Neural progenitor cell (in vitro differentiated cells): ENCODE measurements around the gene SERINC3. TPM values are rescaled to one million over a fixed set of nuclear protein-coding genes. Genes with fewer than 3 reads are reported as not detected.

ENCODE experiments used
- DNase-seq: peaks from one replicate; pipeline ENCODE4 v3.0.0-alpha.2; 2016; ENCODE audit warnings: low spot score
- H2AFZ ChIP-seq: fragments of 200-600 bp; sonication (generic); replicated peaks from 2 replicates; pipeline ENCODE4 v1.6.1; 2016; ENCODE audit warnings: antibody characterized with exemption
- H3F3A ChIP-seq: fragments of 200-600 bp; sonication (generic); 2 replicates; pipeline ENCODE4 v1.6.1; 2016; ENCODE audit warnings: antibody characterized with exemption, low read depth
- H3K27ac ChIP-seq: fragments of 200-600 bp; sonication (generic); 2 replicates; pipeline ENCODE4 v1.5.1; 2016; ENCODE audit warnings: mild to moderate bottlenecking
- H3K27me3 ChIP-seq: fragments of 200-600 bp; sonication (generic); 2 replicates; pipeline ENCODE4 v1.6.1; 2016; ENCODE audit warnings: mild to moderate bottlenecking, moderate library complexity
- H3K36me3 ChIP-seq: fragments of 200-600 bp; sonication (generic); 2 replicates; pipeline ENCODE4 v1.5.1; 2016
- H3K4me1 ChIP-seq: fragments of 200-600 bp; sonication (generic); 2 replicates; pipeline ENCODE4 v1.6.1; 2016; ENCODE audit warnings: mixed run types
- H3K4me2 ChIP-seq: fragments of 200-600 bp; sonication (generic); 2 replicates; pipeline ENCODE4 v1.6.1; 2016
- H3K4me3 ChIP-seq: fragments of 200-600 bp; sonication (generic); 2 replicates; pipeline ENCODE4 v1.5.1; 2016
- H3K79me2 ChIP-seq: fragments of 200-600 bp; sonication (generic); 2 replicates; pipeline ENCODE4 v1.6.1; 2016; ENCODE audit warnings: low read depth
- H3K9ac ChIP-seq: fragments of 200-600 bp; sonication (generic); 2 replicates; pipeline ENCODE4 v1.6.1; 2016
- H3K9me3 ChIP-seq: fragments of 200-600 bp; sonication (generic); 2 replicates; pipeline ENCODE4 v1.5.1; 2016; ENCODE audit warnings: low read depth
- H4K20me1 ChIP-seq: fragments of 200-600 bp; sonication (generic); 2 replicates; pipeline ENCODE4 v1.6.1; 2016; ENCODE audit warnings: low read depth
- H3K27ac Mint-ChIP-seq: 3 replicates; pipeline ENCODE4 v1.8.0; 2021; ENCODE audit warnings: mixed read lengths
- H3K27me3 Mint-ChIP-seq: 2 replicates; pipeline ENCODE4 v1.8.0; 2022; ENCODE audit warnings: low read depth, mild to moderate bottlenecking, inconsistent platforms, moderate library complexity, mixed read lengths; ENCODE audit not compliant: insufficient read depth
- H3K36me3 Mint-ChIP-seq: 3 replicates; pipeline ENCODE4 v1.8.0; 2021; ENCODE audit warnings: mixed read lengths
- H3K4me1 Mint-ChIP-seq: 3 replicates; pipeline ENCODE4 v1.8.0; 2021; ENCODE audit warnings: mixed read lengths
- H3K4me3 Mint-ChIP-seq: 3 replicates; pipeline ENCODE4 v1.8.0; 2021; ENCODE audit warnings: mild to moderate bottlenecking, moderate library complexity, mixed read lengths
- H3K9me3 Mint-ChIP-seq: 3 replicates; pipeline ENCODE4 v1.8.0; 2020; ENCODE audit warnings: mixed read lengths
- EZH2 ChIP-seq: fragments of 200-600 bp; sonication (generic); IDR thresholded peaks from 2 replicates; pipeline ENCODE4 v1.6.1; 2017; ENCODE audit warnings: antibody characterized with exemption, mild to moderate bottlenecking, moderate library complexity
- EZH2phosphoT487 ChIP-seq: fragments of 200-600 bp; sonication (generic); IDR thresholded peaks from 2 replicates; pipeline ENCODE4 v1.6.1; 2017; ENCODE audit warnings: antibody characterized with exemption
- total RNA-seq: library from RNA; depleted of rRNA; stranded (reverse); fragments of >200 nt; gene quantifications from 2 replicates; pipeline ENCODE4 v1.2.3, GENCODE V29; 2015; ENCODE audit warnings: low replicate concordance
- TF ChIP-seq, protein P1 (sequence below): fragments of 200-600 bp; sonication (generic); IDR thresholded peaks from 2 replicates; pipeline ENCODE4 v1.5.1; 2017; ENCODE audit warnings: antibody characterized with exemption, mild to moderate bottlenecking

SERINC3 gene
- total RNA-seq, 1 donor from 2014 or later: 38.8 TPM

- H3K9ac ChIP-seq: no peak overlapping the region
- Mint-ChIP-seq H3K4me3 (no peak overlapping the region), H3K27me3 (no peaks in the 10 kb centered on the region), H3K4me1 (no peaks in the 10 kb centered on the region), H3K9me3 (no peaks in the 10 kb centered on the region), H3K27ac (no peak overlapping the region), H3K36me3 (peaks cover 30% of the 10 kb centered on the region)
- no peaks in the 10 kb centered on the region for H3K79me2 ChIP-seq
- DNase-seq: peak; percentile 37
- H3F3A ChIP-seq: no peaks in the 10 kb centered on the region
- H3K27ac ChIP-seq: peak overlapping the region; percentile 3
- H3K4me3 ChIP-seq: no peak overlapping the region
- no peaks in the 10 kb centered on the region for H3K9me3 ChIP-seq
- H2AFZ ChIP-seq: no peak overlapping the region
- H3K4me1 ChIP-seq: no peaks in the 10 kb centered on the region
- H4K20me1 ChIP-seq: no peaks in the 10 kb centered on the region
- TF ChIP-seq, protein P1, sequence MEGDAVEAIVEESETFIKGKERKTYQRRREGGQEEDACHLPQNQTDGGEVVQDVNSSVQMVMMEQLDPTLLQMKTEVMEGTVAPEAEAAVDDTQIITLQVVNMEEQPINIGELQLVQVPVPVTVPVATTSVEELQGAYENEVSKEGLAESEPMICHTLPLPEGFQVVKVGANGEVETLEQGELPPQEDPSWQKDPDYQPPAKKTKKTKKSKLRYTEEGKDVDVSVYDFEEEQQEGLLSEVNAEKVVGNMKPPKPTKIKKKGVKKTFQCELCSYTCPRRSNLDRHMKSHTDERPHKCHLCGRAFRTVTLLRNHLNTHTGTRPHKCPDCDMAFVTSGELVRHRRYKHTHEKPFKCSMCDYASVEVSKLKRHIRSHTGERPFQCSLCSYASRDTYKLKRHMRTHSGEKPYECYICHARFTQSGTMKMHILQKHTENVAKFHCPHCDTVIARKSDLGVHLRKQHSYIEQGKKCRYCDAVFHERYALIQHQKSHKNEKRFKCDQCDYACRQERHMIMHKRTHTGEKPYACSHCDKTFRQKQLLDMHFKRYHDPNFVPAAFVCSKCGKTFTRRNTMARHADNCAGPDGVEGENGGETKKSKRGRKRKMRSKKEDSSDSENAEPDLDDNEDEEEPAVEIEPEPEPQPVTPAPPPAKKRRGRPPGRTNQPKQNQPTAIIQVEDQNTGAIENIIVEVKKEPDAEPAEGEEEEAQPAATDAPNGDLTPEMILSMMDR: no peak
- TF ChIP-seq EZH2phosphoT487 (no peak), EZH2 (no peak)
- H3K36me3 ChIP-seq: no peaks in the 10 kb centered on the region
- H3K4me2 ChIP-seq: no peak overlapping the region
- H3K27me3 ChIP-seq: no peaks in the 10 kb centered on the region
Measured at GRCh38 chr20:44496976-44497375, 24.9 kb downstream of the SERINC3 start.

GRCh38 chr20:44495802-44496481 is 25.9 kb downstream of the SERINC3 start:
- Mint-ChIP-seq H3K27ac (no peak overlapping the region), H3K4me1 (no peaks in the 10 kb centered on the region), H3K36me3 (peaks cover 24% of the 10 kb centered on the region), H3K9me3 (no peaks in the 10 kb centered on the region), H3K27me3 (no peaks in the 10 kb centered on the region), H3K4me3 (no peak overlapping the region)
- no peaks in the 10 kb centered on the region for H3K36me3 ChIP-seq
- H4K20me1 ChIP-seq: no peaks in the 10 kb centered on the region
- no peak overlapping the region for H3K9ac ChIP-seq
- H3K4me3 ChIP-seq: no peak overlapping the region
- H3K27ac ChIP-seq: no peak overlapping the region
- TF ChIP-seq EZH2 (no peak), EZH2phosphoT487 (no peak)
- TF ChIP-seq, protein P1: no peak
- no peaks in the 10 kb centered on the region for H3K4me1 ChIP-seq
- H3K4me2 ChIP-seq: no peak overlapping the region
- H3F3A ChIP-seq: no peaks in the 10 kb centered on the region
- H3K9me3 ChIP-seq: no peaks in the 10 kb centered on the region
- DNase-seq: no peak
- H2AFZ ChIP-seq: no peak overlapping the region
- no peaks in the 10 kb centered on the region for H3K27me3 ChIP-seq
- no peaks in the 10 kb centered on the region for H3K79me2 ChIP-seq

DNA sequence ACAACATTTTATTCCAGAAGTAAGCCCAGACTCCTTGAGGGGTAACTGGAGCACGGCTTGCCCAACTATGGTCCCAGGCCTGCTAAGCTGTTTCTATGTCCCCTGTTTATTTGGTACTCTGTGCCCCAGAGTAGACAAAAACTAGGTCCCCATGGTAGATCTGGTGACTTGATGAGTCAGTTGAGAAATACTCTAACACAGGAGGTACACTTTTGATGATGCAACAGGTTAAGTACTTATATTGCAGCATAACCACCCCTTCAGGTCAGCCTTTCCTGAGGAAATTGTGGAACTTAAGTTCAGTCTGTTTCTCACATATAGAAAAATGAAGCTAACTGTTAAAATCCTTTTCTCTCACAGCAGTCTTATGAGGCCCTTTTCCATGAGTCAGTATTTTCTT is 26.6 kb downstream of the SERINC3 start:
- no peaks in the 10 kb centered on the region for H3K9me3 ChIP-seq
- Mint-ChIP-seq H3K27ac (no peak overlapping the region), H3K27me3 (no peaks in the 10 kb centered on the region), H3K4me1 (no peaks in the 10 kb centered on the region), H3K9me3 (no peaks in the 10 kb centered on the region), H3K36me3 (peaks cover 21% of the 10 kb centered on the region), H3K4me3 (no peak overlapping the region)
- H3K79me2 ChIP-seq: no peaks in the 10 kb centered on the region
- no peaks in the 10 kb centered on the region for H4K20me1 ChIP-seq
- no peak overlapping the region for H3K4me2 ChIP-seq
- no peaks in the 10 kb centered on the region for H3F3A ChIP-seq
- H3K4me3 ChIP-seq: no peak overlapping the region
- H3K36me3 ChIP-seq: no peaks in the 10 kb centered on the region
- H3K27ac ChIP-seq: no peak overlapping the region
- H2AFZ ChIP-seq: no peak overlapping the region
- no peak for DNase-seq
- no peak overlapping the region for H3K9ac ChIP-seq
- no peaks in the 10 kb centered on the region for H3K4me1 ChIP-seq
- H3K27me3 ChIP-seq: no peaks in the 10 kb centered on the region
- TF ChIP-seq EZH2 (no peak), EZH2phosphoT487 (no peak)
- TF ChIP-seq, protein P1: no peak
